ENCODE data around the gene FBRSL1.

FBRSL1 gene

GRCh38 chr12:132545955-132546354 is 56.0 kb downstream of the FBRSL1 start:
- H3K27ac ChIP-seq (ENCODE audit: low read length) = no peak overlapping the region
- no peak overlapping the region for H3K4me3 ChIP-seq (ENCODE audit: low read length)
- H3K4me1 ChIP-seq (ENCODE audit: insufficient read depth, low read length) = no peaks in the 10 kb centered on the region
- no peaks in the 10 kb centered on the region for H3K9me3 ChIP-seq (ENCODE audit: insufficient read depth, low read depth, low read length)
- H3K9ac ChIP-seq (ENCODE audit: low read depth, low read length) = no peak overlapping the region
- H3K36me3 ChIP-seq (ENCODE audit: insufficient read depth, low read depth, low read length) = no peaks in the 10 kb centered on the region
- peaks cover 100% of the 10 kb centered on the region for H3K27me3 ChIP-seq (ENCODE audit: insufficient read depth, low read length)

- Histone ChIP-seq H3K4me1 (ENCODE audit: insufficient read depth, low read length) (no peaks in the 10 kb centered on the region), H3K9me3 (ENCODE audit: insufficient read depth, low read depth, low read length) (no peaks in the 10 kb centered on the region), H3K36me3 (ENCODE audit: insufficient read depth, low read depth, low read length) (no peaks in the 10 kb centered on the region), H3K27me3 (ENCODE audit: insufficient read depth, low read length) (peaks cover 100% of the 10 kb centered on the region), H3K27ac (ENCODE audit: low read length) (no peak overlapping the region), H3K9ac (ENCODE audit: low read depth, low read length) (no peak overlapping the region), H3K4me3 (ENCODE audit: low read length) (no peak overlapping the region)
These were observed 56.7 kb downstream of the FBRSL1 start for GRCh38 chr12:132546647-132547046.

DNA sequence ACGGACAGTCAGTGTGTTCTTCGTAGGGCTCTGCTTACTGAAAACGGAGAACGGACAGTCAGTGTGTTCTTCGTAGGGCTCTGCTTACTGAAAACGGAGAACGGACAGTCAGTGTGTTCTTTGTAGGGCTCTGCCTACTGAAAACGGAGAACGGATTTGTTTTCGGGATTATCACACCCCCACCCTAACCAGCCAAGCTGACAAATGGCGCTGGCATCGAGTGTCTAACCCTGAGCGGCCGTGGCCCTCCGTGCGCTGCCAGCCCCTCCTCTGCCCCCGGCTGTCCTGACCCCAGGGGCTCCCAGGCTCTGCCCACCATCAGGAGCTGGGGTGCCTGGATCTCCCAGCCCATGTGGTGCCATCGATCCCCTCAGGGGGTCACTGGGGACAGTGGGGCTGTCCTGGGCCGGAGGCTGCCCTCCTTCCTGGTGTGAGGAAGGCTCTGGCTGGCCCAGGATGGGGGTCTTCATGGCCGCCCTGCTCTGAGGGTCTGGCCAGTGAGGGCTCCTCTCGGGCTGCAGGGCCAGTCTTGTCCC is 57.3 kb downstream of the FBRSL1 start:
- no peaks in the 10 kb centered on the region for H3K4me1 ChIP-seq (ENCODE audit: insufficient read depth, low read length)
- no peaks in the 10 kb centered on the region for H3K9me3 ChIP-seq (ENCODE audit: insufficient read depth, low read depth, low read length)
- no peak overlapping the region for H3K27ac ChIP-seq (ENCODE audit: low read length)
- no peak overlapping the region for H3K9ac ChIP-seq (ENCODE audit: low read depth, low read length)
- H3K27me3 ChIP-seq (ENCODE audit: insufficient read depth, low read length) = peaks cover 100% of the 10 kb centered on the region
- no peak overlapping the region for H3K4me3 ChIP-seq (ENCODE audit: low read length)
- no peaks in the 10 kb centered on the region for H3K36me3 ChIP-seq (ENCODE audit: insufficient read depth, low read depth, low read length)

- no peak overlapping the region for H3K9ac ChIP-seq (ENCODE audit: low read depth, low read length)
- no peaks in the 10 kb centered on the region for H3K36me3 ChIP-seq (ENCODE audit: insufficient read depth, low read depth, low read length)
- H3K4me3 ChIP-seq (ENCODE audit: low read length) = no peak overlapping the region
- H3K27ac ChIP-seq (ENCODE audit: low read length) = no peak overlapping the region
- no peaks in the 10 kb centered on the region for H3K9me3 ChIP-seq (ENCODE audit: insufficient read depth, low read depth, low read length)
- H3K27me3 ChIP-seq (ENCODE audit: insufficient read depth, low read length) = peaks cover 100% of the 10 kb centered on the region
- no peaks in the 10 kb centered on the region for H3K4me1 ChIP-seq (ENCODE audit: insufficient read depth, low read length)
These were observed 58.6 kb downstream of the FBRSL1 start for GRCh38 chr12:132548430-132549058.

DNA sequence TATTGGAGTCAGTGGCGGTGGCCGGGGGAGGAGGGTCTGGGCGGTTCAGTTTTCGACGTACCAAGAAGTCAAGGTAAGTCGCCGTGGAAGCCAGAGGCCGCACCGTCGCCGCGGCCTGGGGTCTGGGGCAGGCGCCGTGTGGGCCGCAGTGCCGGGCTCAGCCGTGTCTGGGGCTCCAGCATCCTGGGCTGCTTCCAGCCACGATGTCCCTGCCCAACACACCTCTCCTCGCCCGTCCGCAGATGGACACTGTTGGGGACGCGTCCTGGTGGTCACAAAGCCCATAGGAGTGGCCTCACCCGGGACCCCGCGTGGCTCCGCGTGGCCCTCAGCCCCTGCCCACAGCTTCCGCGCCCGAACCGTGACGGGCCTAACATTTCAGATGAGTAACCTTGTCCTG is 59.1 kb downstream of the FBRSL1 start:
- no peaks in the 10 kb centered on the region for H3K9me3 ChIP-seq (ENCODE audit: insufficient read depth, low read depth, low read length)
- H3K36me3 ChIP-seq (ENCODE audit: insufficient read depth, low read depth, low read length) = no peaks in the 10 kb centered on the region
- H3K27ac ChIP-seq (ENCODE audit: low read length) = no peak overlapping the region
- peaks cover 100% of the 10 kb centered on the region for H3K27me3 ChIP-seq (ENCODE audit: insufficient read depth, low read length)
- no peaks in the 10 kb centered on the region for H3K4me1 ChIP-seq (ENCODE audit: insufficient read depth, low read length)
- no peak overlapping the region for H3K9ac ChIP-seq (ENCODE audit: low read depth, low read length)
- H3K4me3 ChIP-seq (ENCODE audit: low read length) = no peak overlapping the region

DNA sequence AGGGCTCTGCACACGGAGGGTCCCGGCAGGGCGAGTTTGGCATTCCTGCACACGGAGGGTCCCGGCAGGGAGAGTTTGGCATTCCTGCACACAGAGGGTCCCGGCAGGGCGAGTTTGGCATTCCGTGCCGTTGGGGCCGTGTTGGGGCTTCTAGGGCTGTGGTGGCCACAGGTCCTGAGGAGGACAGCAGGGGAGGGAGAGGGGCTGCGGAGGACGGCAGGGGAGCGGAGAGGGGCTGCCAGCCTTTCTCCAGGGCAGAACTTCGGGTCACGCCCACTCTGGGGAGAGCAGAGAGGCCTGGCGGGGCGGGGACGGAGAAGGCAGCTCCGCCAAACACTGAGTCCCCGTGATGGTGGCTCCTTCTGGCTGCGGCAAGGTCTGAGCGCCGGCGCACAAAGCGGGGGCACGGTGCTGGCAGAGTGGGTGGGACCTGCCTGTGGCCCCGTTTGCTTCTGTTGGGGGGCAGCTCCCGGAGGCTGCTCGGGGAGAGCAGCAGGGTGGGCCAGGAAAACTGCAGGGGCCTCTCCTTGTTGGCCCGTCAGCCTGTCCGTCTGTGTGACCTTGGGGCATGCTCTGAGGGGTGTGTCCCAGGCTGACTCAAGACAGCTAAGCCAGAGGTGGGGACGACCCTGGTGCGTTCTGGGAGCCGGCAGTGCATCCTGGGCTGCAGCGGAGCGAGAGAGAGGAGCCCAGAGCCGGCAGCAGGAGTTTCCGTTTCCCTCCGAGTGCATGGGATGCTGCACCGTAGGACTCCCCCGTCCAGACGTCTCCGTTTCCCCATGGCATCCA is 60.3 kb downstream of the FBRSL1 start:
- Histone ChIP-seq H3K27ac (ENCODE audit: low read length) (no peak overlapping the region), H3K36me3 (ENCODE audit: insufficient read depth, low read depth, low read length) (no peaks in the 10 kb centered on the region), H3K9ac (ENCODE audit: low read depth, low read length) (peak overlapping the region; percentile 41; the same call in 1 of the 2 replicates), H3K27me3 (ENCODE audit: insufficient read depth, low read length) (peaks cover 99% of the 10 kb centered on the region), H3K4me1 (ENCODE audit: insufficient read depth, low read length) (no peaks in the 10 kb centered on the region), H3K4me3 (ENCODE audit: low read length) (peak overlapping the region; percentile 68; the same call in 1 of the 2 replicates), H3K9me3 (ENCODE audit: insufficient read depth, low read depth, low read length) (no peaks in the 10 kb centered on the region)

- Histone ChIP-seq H3K36me3 (ENCODE audit: insufficient read depth, low read depth, low read length) (no peaks in the 10 kb centered on the region), H3K9me3 (ENCODE audit: insufficient read depth, low read depth, low read length) (no peaks in the 10 kb centered on the region), H3K27me3 (ENCODE audit: insufficient read depth, low read length) (peaks cover 98% of the 10 kb centered on the region), H3K9ac (ENCODE audit: low read depth, low read length) (no peak overlapping the region; the same call in 1 of the 2 replicates), H3K4me3 (ENCODE audit: low read length) (peak overlapping the region; percentile 68; the same call in 1 of the 2 replicates), H3K4me1 (ENCODE audit: insufficient read depth, low read length) (no peaks in the 10 kb centered on the region), H3K27ac (ENCODE audit: low read length) (no peak overlapping the region)
These were observed 61.1 kb downstream of the FBRSL1 start for GRCh38 chr12:132550830-132551640.

DNA sequence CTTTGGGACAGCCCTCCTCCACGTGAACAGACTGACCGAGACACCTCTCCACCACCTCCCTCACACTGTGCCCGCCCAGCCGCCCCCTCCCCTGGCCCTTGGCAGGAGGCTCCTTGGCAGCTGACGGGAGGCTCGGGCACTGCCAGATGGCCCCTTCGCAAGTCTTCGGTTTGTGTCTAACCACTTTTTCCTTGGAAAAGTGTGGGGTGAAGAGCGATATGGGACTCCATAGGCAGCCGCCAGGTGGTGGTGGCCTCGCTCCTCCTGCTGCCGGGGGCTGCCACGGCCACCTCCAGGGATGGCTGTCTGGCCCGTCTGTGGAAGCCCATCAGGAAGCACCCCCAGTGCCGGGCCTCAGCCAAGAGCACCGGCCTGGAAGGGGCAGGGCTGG is 61.7 kb downstream of the FBRSL1 start:
- Histone ChIP-seq H3K36me3 (ENCODE audit: insufficient read depth, low read depth, low read length) (no peaks in the 10 kb centered on the region), H3K9ac (ENCODE audit: low read depth, low read length) (no peak overlapping the region), H3K4me1 (ENCODE audit: insufficient read depth, low read length) (no peaks in the 10 kb centered on the region), H3K9me3 (ENCODE audit: insufficient read depth, low read depth, low read length) (no peaks in the 10 kb centered on the region), H3K4me3 (ENCODE audit: low read length) (no peak overlapping the region), H3K27ac (ENCODE audit: low read length) (no peak overlapping the region), H3K27me3 (ENCODE audit: insufficient read depth, low read length) (peaks cover 98% of the 10 kb centered on the region)

GRCh38 chr12:132554845-132555630 is 65.1 kb downstream of the FBRSL1 start:
- no peak overlapping the region for H3K4me3 ChIP-seq (ENCODE audit: low read length)
- H3K4me1 ChIP-seq (ENCODE audit: insufficient read depth, low read length) = no peaks in the 10 kb centered on the region
- no peaks in the 10 kb centered on the region for H3K36me3 ChIP-seq (ENCODE audit: insufficient read depth, low read depth, low read length)
- H3K9ac ChIP-seq (ENCODE audit: low read depth, low read length) = no peak overlapping the region
- H3K27ac ChIP-seq (ENCODE audit: low read length) = no peak overlapping the region
- H3K27me3 ChIP-seq (ENCODE audit: insufficient read depth, low read length) = peaks cover 95% of the 10 kb centered on the region
- H3K9me3 ChIP-seq (ENCODE audit: insufficient read depth, low read depth, low read length) = no peaks in the 10 kb centered on the region

DNA sequence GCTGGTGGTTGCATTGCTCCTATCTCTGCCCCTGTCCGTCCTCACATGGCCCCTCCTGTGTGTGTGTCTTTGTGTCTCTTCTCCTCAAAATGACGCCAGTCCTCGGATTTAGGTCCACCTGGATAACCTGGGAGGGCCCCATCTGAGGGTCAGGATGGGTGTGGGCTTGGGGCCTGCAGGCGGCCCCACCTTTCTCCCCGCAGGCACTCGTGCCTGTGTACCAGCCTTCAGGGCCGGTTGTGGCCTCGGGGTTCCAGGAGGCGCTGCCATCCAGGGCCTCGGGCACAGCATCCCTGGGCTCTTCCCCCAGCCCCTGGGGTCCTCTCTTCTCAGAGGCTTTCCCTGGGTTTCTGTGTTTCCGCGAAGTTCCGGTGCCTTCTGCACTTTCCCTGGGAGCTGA is 65.7 kb downstream of the FBRSL1 start:
- Histone ChIP-seq H3K9ac (ENCODE audit: low read depth, low read length) (no peak overlapping the region), H3K27me3 (ENCODE audit: insufficient read depth, low read length) (peaks cover 88% of the 10 kb centered on the region), H3K9me3 (ENCODE audit: insufficient read depth, low read depth, low read length) (no peaks in the 10 kb centered on the region), H3K36me3 (ENCODE audit: insufficient read depth, low read depth, low read length) (no peaks in the 10 kb centered on the region), H3K27ac (ENCODE audit: low read length) (no peak overlapping the region), H3K4me1 (ENCODE audit: insufficient read depth, low read length) (no peaks in the 10 kb centered on the region), H3K4me3 (ENCODE audit: low read length) (no peak overlapping the region)

DNA sequence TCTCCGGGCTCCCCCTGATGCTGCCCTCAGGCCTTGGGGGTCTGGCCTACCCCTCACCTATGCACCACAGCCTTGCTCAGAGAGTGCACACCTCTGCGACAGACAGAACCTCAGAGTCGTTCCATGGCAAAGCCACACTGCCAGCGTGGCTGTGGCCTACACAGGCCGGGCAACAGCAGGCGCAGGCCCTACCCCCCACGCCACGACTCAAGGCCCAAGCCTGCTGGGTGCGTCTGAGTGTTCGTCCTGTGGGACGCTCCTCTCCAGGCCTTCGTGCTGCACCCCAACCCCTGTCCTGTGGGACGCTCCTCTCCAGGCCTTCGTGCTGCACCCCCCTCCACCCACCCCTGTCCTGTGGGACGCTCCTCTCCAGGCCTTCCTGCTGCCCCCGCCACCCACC is 66.3 kb downstream of the FBRSL1 start:
- H3K4me3 ChIP-seq (ENCODE audit: low read length) = no peak overlapping the region
- H3K27ac ChIP-seq (ENCODE audit: low read length) = no peak overlapping the region
- peaks cover 83% of the 10 kb centered on the region for H3K27me3 ChIP-seq (ENCODE audit: insufficient read depth, low read length)
- H3K9me3 ChIP-seq (ENCODE audit: insufficient read depth, low read depth, low read length) = no peaks in the 10 kb centered on the region
- H3K4me1 ChIP-seq (ENCODE audit: insufficient read depth, low read length) = no peaks in the 10 kb centered on the region
- no peak overlapping the region for H3K9ac ChIP-seq (ENCODE audit: low read depth, low read length)
- H3K36me3 ChIP-seq (ENCODE audit: insufficient read depth, low read depth, low read length) = no peaks in the 10 kb centered on the region

Data from iPS-20b (cell line).